ENCODE data around the gene CFAP20. TPM values are rescaled to one million over a fixed set of nuclear protein-coding genes. Genes with fewer than 3 reads are reported as not detected.

The CFAP20 gene
- total and polyA plus RNA-seq, 2 of the 13 experiments (the other 11 are each of a cell fraction or from before 2014, with no cell fraction given), result 73.1 to 87.4 TPM

GRCh38 chr16:58087209-58087913 lies 41.8 kb downstream of the CFAP20 start (continued):
- no peak for TF ChIP-seq NR2F6 (IDR thresholded peaks at IDR 0.05)
- TF ChIP-seq NR2F6 (CRISPR knock-in tag; IDR thresholded peaks at IDR 0.05), result no peak

- H3K4me1 ChIP-seq (ENCODE audit: insufficient read depth, low read length), result no peaks in the 10 kb centered on the region
- no peaks in the 10 kb centered on the region for H3K9me3 ChIP-seq (ENCODE audit: low read length)
- WGBS (ENCODE audit: low lambda C conversion rate), result 40% methylated on average over 19 of the region's 19 CpGs
- H3K4me2 ChIP-seq (ENCODE audit: low read depth, low read length), result no peak overlapping the region
- no peaks in the 10 kb centered on the region for H3K79me2 ChIP-seq (ENCODE audit: insufficient read depth, low read length)
- intact Hi-C loops (cut with micrococcal nuclease; ENCODE audit: unreplicated experiment), result no loop called here
- no TSS peak for BruUV-seq (replicated peaks)
- H4K20me1 ChIP-seq (ENCODE audit: insufficient read depth, low read length), result no peaks in the 10 kb centered on the region
- H3K27me3 ChIP-seq (ENCODE audit: control insufficient read depth in 1 of 2, insufficient read depth in 2 of 2, low read length in 2 of 2), result peaks cover 3 to 6% of the 10 kb centered on the region in 2 experiments; a peak in 3 of 5 replicates
- FAIRE-seq (no peak), DNase-seq (ENCODE audit: low spot score) (no peak), ATAC-seq (peak; percentile 50)
- H3K27ac ChIP-seq (ENCODE audit: extremely low read length, insufficient read depth, low read length), result no peak overlapping the region
- TF ChIP-seq POGZ (CRISPR knock-in tag; IDR thresholded peaks at IDR 0.05) (no peak), ZFP91 (CRISPR knock-in tag; IDR thresholded peaks at IDR 0.05; ENCODE audit: borderline replicate concordance) (0 out of 2 replicates have a peak, but pooled peaks have one; percentile 28), GABPA (IDR thresholded peaks at IDR 0.05; ENCODE audit: low read depth, low read length) (peak; percentile 2; the same call in 1 of the 2 replicates), GABPA (CRISPR knock-in tag; IDR thresholded peaks at IDR 0.05; ENCODE audit: low read depth) (no peak), ZNF253 (CRISPR knock-in tag; IDR thresholded peaks at IDR 0.05; ENCODE audit: borderline replicate concordance) (no peak), TERF1 (CRISPR knock-in tag; IDR thresholded peaks at IDR 0.05) (no peak), STAG1 (CRISPR knock-in tag; IDR thresholded peaks at IDR 0.05) (peak; percentile 30; the same call in 1 of the 2 replicates), BRCA1 (CRISPR knock-in tag; IDR thresholded peaks at IDR 0.05) (no peak)
- TF ChIP-seq, protein P1, sequence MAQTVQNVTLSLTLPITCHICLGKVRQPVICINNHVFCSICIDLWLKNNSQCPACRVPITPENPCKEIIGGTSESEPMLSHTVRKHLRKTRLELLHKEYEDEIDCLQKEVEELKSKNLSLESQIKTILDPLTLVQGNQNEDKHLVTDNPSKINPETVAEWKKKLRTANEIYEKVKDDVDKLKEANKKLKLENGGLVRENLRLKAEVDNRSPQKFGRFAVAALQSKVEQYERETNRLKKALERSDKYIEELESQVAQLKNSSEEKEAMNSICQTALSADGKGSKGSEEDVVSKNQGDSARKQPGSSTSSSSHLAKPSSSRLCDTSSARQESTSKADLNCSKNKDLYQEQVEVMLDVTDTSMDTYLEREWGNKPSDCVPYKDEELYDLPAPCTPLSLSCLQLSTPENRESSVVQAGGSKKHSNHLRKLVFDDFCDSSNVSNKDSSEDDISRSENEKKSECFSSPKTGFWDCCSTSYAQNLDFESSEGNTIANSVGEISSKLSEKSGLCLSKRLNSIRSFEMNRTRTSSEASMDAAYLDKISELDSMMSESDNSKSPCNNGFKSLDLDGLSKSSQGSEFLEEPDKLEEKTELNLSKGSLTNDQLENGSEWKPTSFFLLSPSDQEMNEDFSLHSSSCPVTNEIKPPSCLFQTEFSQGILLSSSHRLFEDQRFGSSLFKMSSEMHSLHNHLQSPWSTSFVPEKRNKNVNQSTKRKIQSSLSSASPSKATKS (CRISPR knock-in tag; IDR thresholded peaks at IDR 0.05), result no peak
- TF ChIP-seq, protein P2, sequence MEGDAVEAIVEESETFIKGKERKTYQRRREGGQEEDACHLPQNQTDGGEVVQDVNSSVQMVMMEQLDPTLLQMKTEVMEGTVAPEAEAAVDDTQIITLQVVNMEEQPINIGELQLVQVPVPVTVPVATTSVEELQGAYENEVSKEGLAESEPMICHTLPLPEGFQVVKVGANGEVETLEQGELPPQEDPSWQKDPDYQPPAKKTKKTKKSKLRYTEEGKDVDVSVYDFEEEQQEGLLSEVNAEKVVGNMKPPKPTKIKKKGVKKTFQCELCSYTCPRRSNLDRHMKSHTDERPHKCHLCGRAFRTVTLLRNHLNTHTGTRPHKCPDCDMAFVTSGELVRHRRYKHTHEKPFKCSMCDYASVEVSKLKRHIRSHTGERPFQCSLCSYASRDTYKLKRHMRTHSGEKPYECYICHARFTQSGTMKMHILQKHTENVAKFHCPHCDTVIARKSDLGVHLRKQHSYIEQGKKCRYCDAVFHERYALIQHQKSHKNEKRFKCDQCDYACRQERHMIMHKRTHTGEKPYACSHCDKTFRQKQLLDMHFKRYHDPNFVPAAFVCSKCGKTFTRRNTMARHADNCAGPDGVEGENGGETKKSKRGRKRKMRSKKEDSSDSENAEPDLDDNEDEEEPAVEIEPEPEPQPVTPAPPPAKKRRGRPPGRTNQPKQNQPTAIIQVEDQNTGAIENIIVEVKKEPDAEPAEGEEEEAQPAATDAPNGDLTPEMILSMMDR (CRISPR knock-in tag; IDR thresholded peaks at IDR 0.05), result peak; percentile 35
- H3K36me3 ChIP-seq (replicated peaks in 1 of 2; ENCODE audit: control insufficient read depth in 1 of 2, insufficient read depth in 2 of 2, low read length in 2 of 2), result no peaks in the 10 kb centered on the region
- POLR2A ChIA-PET, result no interaction called here
- H2AFZ ChIP-seq (ENCODE audit: low read length), result no peak overlapping the region
- in situ Hi-C loops (cut with HindIII; ENCODE audit: extremely low pct_ligation_motif_present, low pct_unique_long_range_greater_than_20kb), result no loop called here
- CTCF ChIA-PET (ENCODE audit: low intra/inter-chr PET ratio, low total read pairs), result no interaction called here
- no peak overlapping the region for H3K9ac ChIP-seq (ENCODE audit: insufficient read depth, low read depth, low read length)
- H3K4me3 ChIP-seq (replicated peaks in 1 of 3; ENCODE audit: insufficient read depth in 1 of 3, low read depth in 2 of 3, low read length in 3 of 3), result no peak overlapping the region
Observed at GRCh38 chr16:58086381-58087208, 42.6 kb downstream of the CFAP20 start.

Data from HepG2 (cell line).